H9 (cell line): Measurements from ENCODE around the gene NEGR1. TPM values are rescaled to one million over a fixed set of nuclear protein-coding genes. Genes with fewer than 3 reads are reported as not detected.

Experiments
- DNase-seq: peaks from one replicate; pipeline ENCODE4 v3.0.0-alpha.2; 2017
- H2AFZ ChIP-seq: one replicate; pipeline ENCODE4 v1.6.1; 2013; ENCODE audit warnings: mild to moderate bottlenecking, low read length, control low read depth, moderate library complexity
- H2AK5ac ChIP-seq: 2 replicates; pipeline ENCODE4 v1.6.1; 2013; ENCODE audit warnings: low read length, control low read depth, mixed read lengths; ENCODE audit not compliant: insufficient read length
- H2BK120ac ChIP-seq: one replicate; pipeline ENCODE4 v1.6.1; 2013; ENCODE audit warnings: low read depth, mild to moderate bottlenecking, low read length, control low read depth, inconsistent platforms; ENCODE audit not compliant: poor library complexity, severe bottlenecking
- H2BK12ac ChIP-seq: 2 replicates; pipeline ENCODE4 v1.6.1; 2013; ENCODE audit warnings: low read length, control low read depth, mixed read lengths, low read depth; ENCODE audit not compliant: insufficient read length
- H2BK15ac ChIP-seq: 2 replicates; pipeline ENCODE4 v1.6.1; 2013; ENCODE audit warnings: low read depth, low read length, control low read depth
- H2BK20ac ChIP-seq: one replicate; pipeline ENCODE4 v1.6.1; 2013; ENCODE audit warnings: low read depth, mild to moderate bottlenecking, low read length, control low read depth, inconsistent platforms; ENCODE audit not compliant: poor library complexity, severe bottlenecking
- H2BK5ac ChIP-seq: 2 replicates; pipeline ENCODE4 v1.6.1; 2013; ENCODE audit warnings: low read length, control low read depth, mixed read lengths; ENCODE audit not compliant: insufficient read length
- H3K14ac ChIP-seq: 2 replicates; pipeline ENCODE4 v1.6.1; 2013; ENCODE audit warnings: low read length, control low read depth; ENCODE audit not compliant: insufficient read depth
- H3K18ac ChIP-seq: 2 replicates; pipeline ENCODE4 v1.6.1; 2013; ENCODE audit warnings: low read depth, mild to moderate bottlenecking, mixed read lengths, low read length, control low read depth; ENCODE audit not compliant: insufficient read length
- H3K23ac ChIP-seq: 2 replicates; pipeline ENCODE4 v1.6.1; 2013; ENCODE audit warnings: low read length, control low read depth, mixed read lengths, low read depth; ENCODE audit not compliant: insufficient read length
- H3K23me2 ChIP-seq: 2 replicates; pipeline ENCODE4 v1.6.1; 2013; ENCODE audit warnings: low read depth, mild to moderate bottlenecking, mixed read lengths, low read length, control low read depth; ENCODE audit not compliant: insufficient read length, poor library complexity, severe bottlenecking
- H3K27ac ChIP-seq: 2 replicates; pipeline ENCODE4 v1.5.1; 2013; ENCODE audit warnings: low read length, control low read depth, mixed read lengths, low read depth; ENCODE audit not compliant: insufficient read length
- H3K27me3 ChIP-seq: 2 replicates; pipeline ENCODE4 v1.6.1; 2013; ENCODE audit warnings: low read length, control low read depth, inconsistent platforms; ENCODE audit not compliant: insufficient read depth
- H3K4ac ChIP-seq: 2 replicates; pipeline ENCODE4 v1.6.1; 2013; ENCODE audit warnings: low read depth, mild to moderate bottlenecking, control low read depth, inconsistent platforms, low read length, moderate library complexity
- H3K4me1 ChIP-seq: 2 replicates; pipeline ENCODE4 v1.6.1; 2013; ENCODE audit warnings: low read length, control low read depth, inconsistent platforms; ENCODE audit not compliant: insufficient read depth
- H3K4me2 ChIP-seq: 2 replicates; pipeline ENCODE4 v1.6.1; 2013; ENCODE audit warnings: low read length, control low read depth, mixed read lengths; ENCODE audit not compliant: insufficient read length, insufficient read depth
- H3K56ac ChIP-seq: 2 replicates; pipeline ENCODE4 v1.6.1; 2013; ENCODE audit warnings: low read depth, mild to moderate bottlenecking, mixed read lengths, low read length, control low read depth; ENCODE audit not compliant: insufficient read length
- H3K79me1 ChIP-seq: 2 replicates; pipeline ENCODE4 v1.6.1; 2013; ENCODE audit warnings: low read depth, mild to moderate bottlenecking, moderate library complexity, low read length, control low read depth, inconsistent platforms; ENCODE audit not compliant: insufficient read depth, poor library complexity, severe bottlenecking
- H3K79me2 ChIP-seq: 2 replicates; pipeline ENCODE4 v1.6.1; 2013; ENCODE audit warnings: low read length, control low read depth, inconsistent platforms; ENCODE audit not compliant: insufficient read depth
- H3K9ac ChIP-seq: 2 replicates; pipeline ENCODE4 v1.6.1; 2013; ENCODE audit warnings: low read length, control low read depth, mixed read lengths; ENCODE audit not compliant: insufficient read length; ENCODE audit errors: extremely low read depth
- H3K9me3 ChIP-seq: one replicate; pipeline ENCODE4 v1.6.1; 2013; ENCODE audit warnings: low read depth, low read length, inconsistent platforms; ENCODE audit not compliant: control insufficient read depth
- H3T11ph ChIP-seq: one replicate; pipeline ENCODE4 v1.6.1; 2013; ENCODE audit warnings: mild to moderate bottlenecking, low read length, control low read depth, inconsistent platforms
- H4K20me1 ChIP-seq: one replicate; pipeline ENCODE4 v1.6.1; 2013; ENCODE audit not compliant: control insufficient read depth, insufficient read length, insufficient read depth
- H4K5ac ChIP-seq: 2 replicates; pipeline ENCODE4 v1.6.1; 2013; ENCODE audit warnings: low read depth, mild to moderate bottlenecking, mixed read lengths, low read length, control low read depth; ENCODE audit not compliant: insufficient read length
- H4K8ac ChIP-seq: replicated peaks from 2 replicates; pipeline ENCODE4 v1.6.1; 2013; ENCODE audit warnings: low read length, control low read depth, mixed read lengths, low read depth; ENCODE audit not compliant: insufficient read length
- H4K91ac ChIP-seq: 2 replicates; pipeline ENCODE4 v1.6.1; 2013; ENCODE audit warnings: low read depth, mild to moderate bottlenecking, moderate library complexity, mixed read lengths, low read length, control low read depth; ENCODE audit not compliant: insufficient read length
- H3K27ac Mint-ChIP-seq, 3 experiments: 2 replicates in 2 of 3; 3 replicates in 1 of 3; pipeline ENCODE4 v1.8.0; 2020 to 2021; ENCODE audit warnings: mixed read lengths in 3 of 3, mild to moderate bottlenecking in 1 of 3, moderate library complexity in 1 of 3
- H3K27me3 Mint-ChIP-seq: 2 replicates; pipeline ENCODE4 v1.8.0; 2021; ENCODE audit warnings: low read depth, mild to moderate bottlenecking, moderate library complexity, mixed read lengths
- H3K36me3 Mint-ChIP-seq, 3 experiments: 2 replicates in 2 of 3; 3 replicates in 1 of 3; pipeline ENCODE4 v1.8.0; 2020 to 2021; ENCODE audit warnings: low read depth in 3 of 3, mixed read lengths in 3 of 3; ENCODE audit not compliant: insufficient read depth in 1 of 3
- H3K4me1 Mint-ChIP-seq, 2 experiments: 2 replicates each; pipeline ENCODE4 v1.8.0; 2020; ENCODE audit warnings: mixed read lengths in 2 of 2
- H3K4me3 Mint-ChIP-seq, 2 experiments: 2 replicates in 1 of 2; 3 replicates in 1 of 2; pipeline ENCODE4 v1.8.0; 2020 to 2021; ENCODE audit warnings: mild to moderate bottlenecking in 2 of 2, mixed read lengths in 2 of 2, moderate library complexity in 1 of 2
- H3K9me3 Mint-ChIP-seq, 2 experiments: 2 replicates in 1 of 2; 3 replicates in 1 of 2; pipeline ENCODE4 v1.8.0; 2020; ENCODE audit warnings: mild to moderate bottlenecking in 2 of 2, mixed read lengths in 2 of 2, moderate library complexity in 1 of 2
- WGBS: extraction: QIAGEN DNeasy Blood & Tissue Kit; methylation state at CpG from one replicate; pipeline ENCODE4 v1.1.7; 2013; ENCODE audit warnings: missing lambda C conversion rate, low lambda C conversion rate, mixed read lengths; ENCODE audit not compliant: insufficient read length; ENCODE audit errors: extremely low coverage; 5-methylcytosine and 5-hydroxymethylcytosine counted together
- total RNA-seq: library from RNA; stranded (reverse); gene quantifications from 2 replicates; pipeline ENCODE4 v1.2.1, GENCODE V29; 2021
- TF ChIP-seq, protein P1 (sequence below): fragments of 200-600 bp; sonication (generic); conservative IDR thresholded peaks from 3 replicates; pipeline ENCODE4 v1.8.0; 2021; ENCODE audit warnings: antibody characterized with exemption, mild to moderate bottlenecking

Gene NEGR1
- total RNA-seq, 1 experiment from 2014 or later, result 0.13 TPM

DNA sequence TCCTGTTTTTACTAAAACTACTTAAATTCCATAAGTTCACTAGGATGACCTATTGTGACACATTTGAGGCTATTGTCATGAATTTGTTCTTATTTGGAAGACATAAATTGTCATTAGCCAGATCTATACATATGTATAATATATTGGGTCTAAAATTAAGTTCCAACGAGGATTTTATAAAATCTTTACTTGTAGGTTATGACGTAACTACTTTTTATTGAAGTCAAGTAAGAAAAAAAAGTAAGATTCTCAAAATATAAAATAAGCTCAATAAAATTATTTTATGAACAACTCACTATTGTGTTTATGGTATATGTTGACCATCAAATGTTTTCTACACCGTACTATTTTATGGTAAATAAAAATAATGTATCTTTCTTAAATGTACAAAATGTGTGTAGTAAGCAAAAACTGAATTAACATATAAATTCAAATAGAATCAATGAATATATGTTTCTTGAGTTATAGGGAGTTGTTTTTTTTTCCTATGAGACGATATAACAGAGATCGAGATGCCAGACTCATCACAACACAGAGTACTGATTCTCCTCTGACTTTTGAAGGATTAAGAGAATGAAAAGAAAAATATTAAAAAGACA lies 64.1 kb downstream of the NEGR1 start:
- Mint-ChIP-seq H3K4me1 (no peaks in the 10 kb centered on the region), H3K36me3 (no peaks in the 10 kb centered on the region), H3K9me3 (no peaks in the 10 kb centered on the region), H3K4me3 (no peak overlapping the region), H3K27me3 (no peaks in the 10 kb centered on the region), H3K27ac (no peak overlapping the region; a peak in 1 of 7 replicates)
- Histone ChIP-seq H3K14ac (no peak overlapping the region), H2AK5ac (no peak overlapping the region), H3K79me1 (no peaks in the 10 kb centered on the region), H3T11ph (no peak overlapping the region), H3K23ac (no peak overlapping the region), H2AFZ (no peak overlapping the region), H4K20me1 (no peaks in the 10 kb centered on the region), H3K27me3 (no peaks in the 10 kb centered on the region), H2BK5ac (no peak overlapping the region), H2BK20ac (no peak overlapping the region), H3K56ac (no peak overlapping the region), H3K4ac (no peak overlapping the region), H3K18ac (no peak overlapping the region), H2BK15ac (no peak overlapping the region), H2BK12ac (no peak overlapping the region), H2BK120ac (no peak overlapping the region), H3K9ac (no peak overlapping the region), H3K4me2 (no peak overlapping the region), H4K5ac (no peak overlapping the region), H4K8ac (no peak overlapping the region), H4K91ac (no peak overlapping the region), H3K23me2 (no peaks in the 10 kb centered on the region), H3K4me1 (no peaks in the 10 kb centered on the region), H3K27ac (no peak overlapping the region), H3K9me3 (no peaks in the 10 kb centered on the region), H3K79me2 (no peaks in the 10 kb centered on the region)
- TF ChIP-seq, protein P1, sequence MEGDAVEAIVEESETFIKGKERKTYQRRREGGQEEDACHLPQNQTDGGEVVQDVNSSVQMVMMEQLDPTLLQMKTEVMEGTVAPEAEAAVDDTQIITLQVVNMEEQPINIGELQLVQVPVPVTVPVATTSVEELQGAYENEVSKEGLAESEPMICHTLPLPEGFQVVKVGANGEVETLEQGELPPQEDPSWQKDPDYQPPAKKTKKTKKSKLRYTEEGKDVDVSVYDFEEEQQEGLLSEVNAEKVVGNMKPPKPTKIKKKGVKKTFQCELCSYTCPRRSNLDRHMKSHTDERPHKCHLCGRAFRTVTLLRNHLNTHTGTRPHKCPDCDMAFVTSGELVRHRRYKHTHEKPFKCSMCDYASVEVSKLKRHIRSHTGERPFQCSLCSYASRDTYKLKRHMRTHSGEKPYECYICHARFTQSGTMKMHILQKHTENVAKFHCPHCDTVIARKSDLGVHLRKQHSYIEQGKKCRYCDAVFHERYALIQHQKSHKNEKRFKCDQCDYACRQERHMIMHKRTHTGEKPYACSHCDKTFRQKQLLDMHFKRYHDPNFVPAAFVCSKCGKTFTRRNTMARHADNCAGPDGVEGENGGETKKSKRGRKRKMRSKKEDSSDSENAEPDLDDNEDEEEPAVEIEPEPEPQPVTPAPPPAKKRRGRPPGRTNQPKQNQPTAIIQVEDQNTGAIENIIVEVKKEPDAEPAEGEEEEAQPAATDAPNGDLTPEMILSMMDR, result no peak
- WGBS, result no CpG with 5 or more reads among the region's 5 CpGs
- no peak for DNase-seq
